Mucosa of gallbladder (tissue), 1 donor: ENCODE measurements around the gene CDKN2B-AS1. TPM values are rescaled to one million over a fixed set of nuclear protein-coding genes. Genes with fewer than 3 reads are reported as not detected.

Experiments
- DNase-seq: peaks from one replicate; pipeline ENCODE4 v3.0.0-alpha.2; 2020; ENCODE audit warnings: low spot score
- total RNA-seq: library from RNA; stranded (reverse); gene quantifications from one replicate; pipeline ENCODE4 v1.2.1, GENCODE V29; 2021
- donor health status: DM: no; HTN: no; CAD: no.

The CDKN2B-AS1 gene
- total RNA-seq, 1 donor from 2014 or later, result 0.55 TPM

DNA sequence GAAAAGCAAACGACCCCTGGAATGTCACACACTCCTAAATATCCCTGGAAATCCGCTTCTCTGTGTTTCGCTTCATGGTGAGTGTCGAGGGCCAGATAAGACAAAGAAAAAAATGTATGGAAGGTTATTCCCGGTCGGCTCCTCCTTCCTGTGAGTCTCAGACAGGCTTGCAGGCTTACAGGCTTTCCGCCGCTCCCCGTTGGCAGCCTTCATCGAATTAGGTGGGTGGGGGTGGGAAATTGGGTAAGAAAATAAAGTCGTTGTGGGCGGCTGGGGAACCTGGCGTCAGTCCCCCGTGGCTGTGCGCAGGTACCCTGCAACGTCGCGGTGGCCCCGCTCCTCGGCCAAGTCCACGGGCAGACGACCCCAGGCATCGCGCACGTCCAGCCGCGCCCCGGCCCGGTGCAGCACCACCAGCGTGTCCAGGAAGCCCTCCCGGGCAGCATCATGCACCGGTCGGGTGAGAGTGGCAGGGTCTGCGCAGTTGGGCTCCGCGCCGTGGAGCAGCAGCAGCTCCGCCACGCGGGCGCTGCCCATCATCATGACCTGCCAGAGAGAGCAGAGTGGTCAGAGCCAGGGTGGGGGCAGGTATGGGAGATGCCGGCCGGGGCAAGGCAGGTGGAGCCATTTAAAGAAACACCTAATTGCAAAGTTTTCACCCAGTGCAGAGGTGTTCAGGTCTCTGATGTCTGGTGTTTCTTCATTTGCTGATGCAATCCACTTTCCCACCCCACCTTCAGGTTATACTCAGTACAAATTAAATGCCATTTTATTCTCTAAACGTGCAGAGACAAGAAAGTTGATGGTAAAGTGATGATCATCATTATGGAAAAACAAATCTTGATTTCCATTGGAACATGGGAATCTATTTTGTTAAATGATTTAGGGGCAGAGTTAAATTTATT is 11.4 kb downstream of the CDKN2B-AS1 start:
- no peak for DNase-seq

DNA sequence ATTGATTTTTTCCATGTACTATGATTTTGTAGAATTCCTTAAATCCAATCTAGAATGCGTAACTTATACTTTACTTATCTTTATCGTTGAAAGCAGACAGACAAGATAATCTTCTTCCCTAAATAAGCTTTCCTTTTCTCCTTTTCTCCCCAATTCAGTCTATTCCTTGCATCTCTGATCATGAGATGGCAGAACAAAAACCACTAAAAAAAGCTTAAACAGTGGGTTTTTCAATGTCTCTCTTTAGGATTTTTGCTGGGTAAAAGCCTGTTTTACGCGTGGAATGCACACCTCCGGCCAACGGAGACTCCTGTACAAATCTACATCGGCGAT is 13.8 kb downstream of the CDKN2B-AS1 start:
- DNase-seq, result no peak

DNA sequence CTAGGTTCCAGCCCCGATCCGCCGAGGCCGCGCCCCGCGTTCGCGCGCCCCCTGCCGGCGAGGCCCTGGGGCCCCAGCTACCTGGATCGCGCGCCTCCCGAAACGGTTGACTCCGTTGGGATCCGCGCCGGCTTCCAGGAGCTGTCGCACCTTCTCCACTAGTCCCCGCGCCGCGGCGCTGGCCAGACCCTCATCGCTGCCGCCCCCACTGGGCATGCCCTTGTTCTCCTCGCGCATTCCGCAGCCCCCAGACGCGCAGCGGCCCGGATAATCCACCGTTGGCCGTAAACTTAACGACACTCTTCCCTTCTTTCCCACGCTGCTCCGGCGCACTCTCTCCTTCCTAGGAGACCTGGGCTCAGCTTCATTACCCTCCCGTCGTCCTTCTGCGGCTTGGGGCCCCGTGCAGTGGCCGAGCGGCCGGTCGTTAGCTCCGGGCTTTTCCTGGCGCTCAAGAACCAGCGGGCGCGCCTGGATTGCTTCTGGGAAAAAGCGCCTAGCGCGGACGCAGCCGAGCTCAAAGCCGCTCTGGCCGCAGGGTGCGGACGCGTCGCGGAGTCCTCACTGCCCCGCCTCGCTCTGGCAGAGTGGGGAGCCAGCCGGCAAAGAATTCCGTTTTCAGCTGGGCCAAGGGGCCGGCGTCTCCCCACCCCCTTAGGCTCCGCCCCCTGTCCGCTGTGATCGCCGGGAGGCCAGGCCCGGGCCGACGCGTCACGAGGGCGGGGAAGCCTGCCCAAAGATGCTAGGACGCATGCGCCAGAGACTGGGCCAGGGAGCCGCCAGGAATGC is 14.3 kb downstream of the CDKN2B-AS1 start, which contains the start of gene CDKN2B:
CDKN2B (minus strand) TSS at position 589 of the 789 bp plus-strand sequence; CDS start at position 237, 352 bp downstream.
- DNase-seq, result peak; percentile 95

GRCh38 chr9:22009506-22009867 is 14.9 kb downstream of the CDKN2B-AS1 start:
- no peak for DNase-seq

GRCh38 chr9:22010866-22011625 is 16.5 kb downstream of the CDKN2B-AS1 start:
- DNase-seq, result no peak

- no peak for DNase-seq
Measured at GRCh38 chr9:22022396-22022795, 27.8 kb downstream of the CDKN2B-AS1 start.

DNA sequence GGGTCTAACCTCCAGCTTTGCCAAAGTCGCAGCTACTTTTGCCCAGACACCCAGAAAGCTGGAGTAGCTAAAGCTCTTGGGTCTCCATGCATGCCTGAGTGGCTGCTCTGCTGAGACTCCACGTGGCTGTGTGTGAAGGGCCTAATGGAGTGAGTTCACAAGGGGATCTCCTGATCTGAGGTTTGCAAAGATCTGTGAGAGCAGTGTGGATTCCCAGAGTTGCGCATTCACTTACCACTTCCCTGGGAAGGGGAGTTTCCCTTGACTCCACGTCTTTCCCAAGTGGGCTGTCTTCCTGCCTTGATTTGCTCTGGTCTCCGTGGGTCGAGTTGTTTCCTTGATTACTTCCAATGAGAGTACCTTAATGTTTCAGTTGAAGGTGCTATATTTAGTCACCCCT is 32.1 kb downstream of the CDKN2B-AS1 start:
- DNase-seq, result no peak

GRCh38 chr9:22028394-22028793 is 33.8 kb downstream of the CDKN2B-AS1 start:
- no peak for DNase-seq

- no peak for DNase-seq
Measured at GRCh38 chr9:22029231-22029630, 34.6 kb downstream of the CDKN2B-AS1 start.

- DNase-seq, result no peak
Measured at GRCh38 chr9:22030101-22030598, 35.6 kb downstream of the CDKN2B-AS1 start.

GRCh38 chr9:22031655-22032411 is 37.2 kb downstream of the CDKN2B-AS1 start:
- DNase-seq, result no peak

GRCh38 chr9:22033012-22033630 is 38.5 kb downstream of the CDKN2B-AS1 start:
- DNase-seq, result no peak

- DNase-seq, result no peak
Measured at GRCh38 chr9:22035591-22036011, 41.0 kb downstream of the CDKN2B-AS1 start.

GRCh38 chr9:22036866-22037626 is 42.5 kb downstream of the CDKN2B-AS1 start:
- no peak for DNase-seq

GRCh38 chr9:22037954-22038690 is 43.5 kb downstream of the CDKN2B-AS1 start:
- DNase-seq, result no peak

GRCh38 chr9:22039258-22039657 is 44.7 kb downstream of the CDKN2B-AS1 start:
- no peak for DNase-seq

GRCh38 chr9:22040760-22041159 is 46.2 kb downstream of the CDKN2B-AS1 start:
- no peak for DNase-seq

DNA sequence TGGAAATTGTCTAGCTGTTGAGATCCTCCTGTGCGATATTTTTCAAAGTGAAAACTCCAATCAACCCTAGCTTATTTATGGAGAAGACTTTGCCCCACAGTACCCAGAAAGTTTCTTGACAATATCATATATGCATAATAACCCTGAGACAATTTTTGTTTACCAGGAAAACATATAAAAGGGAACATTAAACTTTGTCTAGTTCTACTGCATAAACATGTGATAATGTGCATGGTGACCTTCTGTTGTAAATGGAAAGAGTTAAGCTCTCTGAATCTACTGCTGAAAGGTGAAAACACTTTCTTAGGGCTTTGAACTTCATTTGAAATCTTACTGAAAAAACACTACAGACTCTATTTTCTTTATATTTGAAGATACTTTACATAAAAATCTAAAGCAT is 46.8 kb downstream of the CDKN2B-AS1 start:
- DNase-seq, result no peak

- DNase-seq, result peak; percentile 29
Measured at GRCh38 chr9:22041775-22042174, 47.2 kb downstream of the CDKN2B-AS1 start.
